Measurements from ENCODE around the gene IL18RAP. TPM values are rescaled to one million over a fixed set of nuclear protein-coding genes. Genes with fewer than 3 reads are reported as not detected.

Gene IL18RAP
- total and polyA plus RNA-seq, 2 experiments from 2014 or later, result not detected

DNA sequence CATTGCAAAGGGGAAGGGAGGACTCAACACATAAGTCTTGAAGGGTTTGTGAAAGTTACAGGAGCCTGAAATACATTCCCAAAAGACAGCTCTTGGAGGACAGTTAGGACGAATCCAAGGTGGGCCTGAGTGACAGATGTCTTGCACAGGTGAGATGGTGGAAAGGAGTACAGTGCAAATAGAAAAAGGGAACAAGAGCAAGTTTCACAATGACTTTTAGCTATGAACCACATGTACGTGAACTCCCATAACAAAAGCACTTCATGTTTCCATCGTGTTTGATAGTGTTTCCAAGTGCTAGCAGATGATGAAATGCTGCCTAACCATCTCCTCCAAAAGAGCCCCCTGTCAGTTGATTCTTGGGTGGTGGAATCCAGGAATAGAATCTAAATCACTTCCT, 1.8 kb downstream of the IL18RAP start:
- Histone ChIP-seq H3K79me2 (replicated peaks; ENCODE audit: insufficient read depth) (no peaks in the 10 kb centered on the region), H3F3A (replicated peaks; ENCODE audit: low read depth) (no peaks in the 10 kb centered on the region), H3K4me1 (ENCODE audit: insufficient read depth) (no peaks in the 10 kb centered on the region), H3K9me2 (ENCODE audit: insufficient read depth) (0 out of 2 replicates have a peak, but pooled peaks cover 6% of the 10 kb centered on the region), H3K27me3 (ENCODE audit: insufficient read depth) (no peaks in the 10 kb centered on the region), H2AFZ (no peak overlapping the region), H3K36me3 (ENCODE audit: insufficient read depth) (no peaks in the 10 kb centered on the region), H4K20me1 (replicated peaks; ENCODE audit: insufficient read depth) (no peaks in the 10 kb centered on the region), H3K27ac (ENCODE audit: low read depth) (no peak overlapping the region), H3K4me2 (no peak overlapping the region), H3K4me3 (no peak overlapping the region)
- DNase-seq (ENCODE audit: low spot score) (no peak), ATAC-seq (no peak)
- Mint-ChIP-seq H3K4me1 (no peaks in the 10 kb centered on the region), H3K27ac (no peak overlapping the region), H3K36me3 (ENCODE audit: low read depth) (no peaks in the 10 kb centered on the region), H3K27me3 (ENCODE audit: insufficient read depth, low read depth, poor library complexity) (no peaks in the 10 kb centered on the region), H3K4me3 (no peak overlapping the region), H3K9me3 (no peaks in the 10 kb centered on the region)
- no peak for TF ChIP-seq NANOG (IDR thresholded peaks at IDR 0.05; ENCODE audit: borderline replicate concordance)
- TF ChIP-seq, protein P1, sequence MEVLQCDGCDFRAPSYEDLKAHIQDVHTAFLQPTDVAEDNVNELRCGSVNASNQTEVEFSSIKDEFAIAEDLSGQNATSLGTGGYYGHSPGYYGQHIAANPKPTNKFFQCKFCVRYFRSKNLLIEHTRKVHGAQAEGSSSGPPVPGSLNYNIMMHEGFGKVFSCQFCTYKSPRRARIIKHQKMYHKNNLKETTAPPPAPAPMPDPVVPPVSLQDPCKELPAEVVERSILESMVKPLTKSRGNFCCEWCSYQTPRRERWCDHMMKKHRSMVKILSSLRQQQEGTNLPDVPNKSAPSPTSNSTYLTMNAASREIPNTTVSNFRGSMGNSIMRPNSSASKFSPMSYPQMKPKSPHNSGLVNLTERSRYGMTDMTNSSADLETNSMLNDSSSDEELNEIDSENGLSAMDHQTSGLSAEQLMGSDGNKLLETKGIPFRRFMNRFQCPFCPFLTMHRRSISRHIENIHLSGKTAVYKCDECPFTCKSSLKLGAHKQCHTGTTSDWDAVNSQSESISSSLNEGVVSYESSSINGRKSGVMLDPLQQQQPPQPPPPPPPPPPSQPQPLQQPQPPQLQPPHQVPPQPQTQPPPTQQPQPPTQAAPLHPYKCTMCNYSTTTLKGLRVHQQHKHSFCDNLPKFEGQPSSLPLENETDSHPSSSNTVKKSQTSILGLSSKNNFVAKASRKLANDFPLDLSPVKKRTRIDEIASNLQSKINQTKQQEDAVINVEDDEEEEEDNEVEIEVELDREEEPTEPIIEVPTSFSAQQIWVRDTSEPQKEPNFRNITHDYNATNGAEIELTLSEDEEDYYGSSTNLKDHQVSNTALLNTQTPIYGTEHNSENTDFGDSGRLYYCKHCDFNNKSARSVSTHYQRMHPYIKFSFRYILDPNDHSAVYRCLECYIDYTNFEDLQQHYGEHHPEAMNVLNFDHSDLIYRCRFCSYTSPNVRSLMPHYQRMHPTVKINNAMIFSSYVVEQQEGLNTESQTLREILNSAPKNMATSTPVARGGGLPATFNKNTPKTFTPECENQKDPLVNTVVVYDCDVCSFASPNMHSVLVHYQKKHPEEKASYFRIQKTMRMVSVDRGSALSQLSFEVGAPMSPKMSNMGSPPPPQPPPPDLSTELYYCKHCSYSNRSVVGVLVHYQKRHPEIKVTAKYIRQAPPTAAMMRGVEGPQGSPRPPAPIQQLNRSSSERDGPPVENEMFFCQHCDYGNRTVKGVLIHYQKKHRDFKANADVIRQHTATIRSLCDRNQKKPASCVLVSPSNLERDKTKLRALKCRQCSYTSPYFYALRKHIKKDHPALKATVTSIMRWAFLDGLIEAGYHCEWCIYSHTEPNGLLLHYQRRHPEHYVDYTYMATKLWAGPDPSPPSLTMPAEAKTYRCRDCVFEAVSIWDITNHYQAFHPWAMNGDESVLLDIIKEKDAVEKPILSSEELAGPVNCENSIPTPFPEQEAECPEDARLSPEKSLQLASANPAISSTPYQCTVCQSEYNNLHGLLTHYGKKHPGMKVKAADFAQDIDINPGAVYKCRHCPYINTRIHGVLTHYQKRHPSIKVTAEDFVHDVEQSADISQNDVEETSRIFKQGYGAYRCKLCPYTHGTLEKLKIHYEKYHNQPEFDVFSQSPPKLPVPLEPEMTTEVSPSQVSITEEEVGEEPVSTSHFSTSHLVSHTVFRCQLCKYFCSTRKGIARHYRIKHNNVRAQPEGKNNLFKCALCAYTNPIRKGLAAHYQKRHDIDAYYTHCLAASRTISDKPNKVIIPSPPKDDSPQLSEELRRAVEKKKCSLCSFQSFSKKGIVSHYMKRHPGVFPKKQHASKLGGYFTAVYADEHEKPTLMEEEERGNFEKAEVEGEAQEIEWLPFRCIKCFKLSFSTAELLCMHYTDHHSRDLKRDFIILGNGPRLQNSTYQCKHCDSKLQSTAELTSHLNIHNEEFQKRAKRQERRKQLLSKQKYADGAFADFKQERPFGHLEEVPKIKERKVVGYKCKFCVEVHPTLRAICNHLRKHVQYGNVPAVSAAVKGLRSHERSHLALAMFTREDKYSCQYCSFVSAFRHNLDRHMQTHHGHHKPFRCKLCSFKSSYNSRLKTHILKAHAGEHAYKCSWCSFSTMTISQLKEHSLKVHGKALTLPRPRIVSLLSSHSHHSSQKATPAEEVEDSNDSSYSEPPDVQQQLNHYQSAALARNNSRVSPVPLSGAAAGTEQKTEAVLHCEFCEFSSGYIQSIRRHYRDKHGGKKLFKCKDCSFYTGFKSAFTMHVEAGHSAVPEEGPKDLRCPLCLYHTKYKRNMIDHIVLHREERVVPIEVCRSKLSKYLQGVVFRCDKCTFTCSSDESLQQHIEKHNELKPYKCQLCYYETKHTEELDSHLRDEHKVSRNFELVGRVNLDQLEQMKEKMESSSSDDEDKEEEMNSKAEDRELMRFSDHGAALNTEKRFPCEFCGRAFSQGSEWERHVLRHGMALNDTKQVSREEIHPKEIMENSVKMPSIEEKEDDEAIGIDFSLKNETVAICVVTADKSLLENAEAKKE (CRISPR knock-in tag; IDR thresholded peaks at IDR 0.05), result no peak
- no peak for TF ChIP-seq ZNF331 (CRISPR knock-in tag; IDR thresholded peaks at IDR 0.05; ENCODE audit: low read depth)
- TF ChIP-seq EZH2 (IDR thresholded peaks at IDR 0.05; ENCODE audit: low read depth, unreplicated experiment), result no peak
- TF ChIP-seq, protein P2, sequence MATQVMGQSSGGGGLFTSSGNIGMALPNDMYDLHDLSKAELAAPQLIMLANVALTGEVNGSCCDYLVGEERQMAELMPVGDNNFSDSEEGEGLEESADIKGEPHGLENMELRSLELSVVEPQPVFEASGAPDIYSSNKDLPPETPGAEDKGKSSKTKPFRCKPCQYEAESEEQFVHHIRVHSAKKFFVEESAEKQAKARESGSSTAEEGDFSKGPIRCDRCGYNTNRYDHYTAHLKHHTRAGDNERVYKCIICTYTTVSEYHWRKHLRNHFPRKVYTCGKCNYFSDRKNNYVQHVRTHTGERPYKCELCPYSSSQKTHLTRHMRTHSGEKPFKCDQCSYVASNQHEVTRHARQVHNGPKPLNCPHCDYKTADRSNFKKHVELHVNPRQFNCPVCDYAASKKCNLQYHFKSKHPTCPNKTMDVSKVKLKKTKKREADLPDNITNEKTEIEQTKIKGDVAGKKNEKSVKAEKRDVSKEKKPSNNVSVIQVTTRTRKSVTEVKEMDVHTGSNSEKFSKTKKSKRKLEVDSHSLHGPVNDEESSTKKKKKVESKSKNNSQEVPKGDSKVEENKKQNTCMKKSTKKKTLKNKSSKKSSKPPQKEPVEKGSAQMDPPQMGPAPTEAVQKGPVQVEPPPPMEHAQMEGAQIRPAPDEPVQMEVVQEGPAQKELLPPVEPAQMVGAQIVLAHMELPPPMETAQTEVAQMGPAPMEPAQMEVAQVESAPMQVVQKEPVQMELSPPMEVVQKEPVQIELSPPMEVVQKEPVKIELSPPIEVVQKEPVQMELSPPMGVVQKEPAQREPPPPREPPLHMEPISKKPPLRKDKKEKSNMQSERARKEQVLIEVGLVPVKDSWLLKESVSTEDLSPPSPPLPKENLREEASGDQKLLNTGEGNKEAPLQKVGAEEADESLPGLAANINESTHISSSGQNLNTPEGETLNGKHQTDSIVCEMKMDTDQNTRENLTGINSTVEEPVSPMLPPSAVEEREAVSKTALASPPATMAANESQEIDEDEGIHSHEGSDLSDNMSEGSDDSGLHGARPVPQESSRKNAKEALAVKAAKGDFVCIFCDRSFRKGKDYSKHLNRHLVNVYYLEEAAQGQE (IDR thresholded peaks at IDR 0.05; ENCODE audit: unreplicated experiment), result no peak
- TF ChIP-seq ZNF114 (CRISPR knock-in tag; IDR thresholded peaks at IDR 0.05), result no peak
- no peak for TF ChIP-seq JUNB (IDR thresholded peaks at IDR 0.05; ENCODE audit: unreplicated experiment)
- TF ChIP-seq, protein P3, sequence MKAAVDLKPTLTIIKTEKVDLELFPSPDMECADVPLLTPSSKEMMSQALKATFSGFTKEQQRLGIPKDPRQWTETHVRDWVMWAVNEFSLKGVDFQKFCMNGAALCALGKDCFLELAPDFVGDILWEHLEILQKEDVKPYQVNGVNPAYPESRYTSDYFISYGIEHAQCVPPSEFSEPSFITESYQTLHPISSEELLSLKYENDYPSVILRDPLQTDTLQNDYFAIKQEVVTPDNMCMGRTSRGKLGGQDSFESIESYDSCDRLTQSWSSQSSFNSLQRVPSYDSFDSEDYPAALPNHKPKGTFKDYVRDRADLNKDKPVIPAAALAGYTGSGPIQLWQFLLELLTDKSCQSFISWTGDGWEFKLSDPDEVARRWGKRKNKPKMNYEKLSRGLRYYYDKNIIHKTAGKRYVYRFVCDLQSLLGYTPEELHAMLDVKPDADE (IDR thresholded peaks at IDR 0.05), result no peak
- no peak for TF ChIP-seq STAT1 (IDR thresholded peaks at IDR 0.05; ENCODE audit: unreplicated experiment)
- TF ChIP-seq CREB1 (CRISPR knock-in tag; IDR thresholded peaks at IDR 0.05; ENCODE audit: low read depth), result no peak
- TF ChIP-seq POLR2AphosphoS5 (IDR thresholded peaks at IDR 0.05; ENCODE audit: low read depth), result no peak
- TF ChIP-seq, protein P4, sequence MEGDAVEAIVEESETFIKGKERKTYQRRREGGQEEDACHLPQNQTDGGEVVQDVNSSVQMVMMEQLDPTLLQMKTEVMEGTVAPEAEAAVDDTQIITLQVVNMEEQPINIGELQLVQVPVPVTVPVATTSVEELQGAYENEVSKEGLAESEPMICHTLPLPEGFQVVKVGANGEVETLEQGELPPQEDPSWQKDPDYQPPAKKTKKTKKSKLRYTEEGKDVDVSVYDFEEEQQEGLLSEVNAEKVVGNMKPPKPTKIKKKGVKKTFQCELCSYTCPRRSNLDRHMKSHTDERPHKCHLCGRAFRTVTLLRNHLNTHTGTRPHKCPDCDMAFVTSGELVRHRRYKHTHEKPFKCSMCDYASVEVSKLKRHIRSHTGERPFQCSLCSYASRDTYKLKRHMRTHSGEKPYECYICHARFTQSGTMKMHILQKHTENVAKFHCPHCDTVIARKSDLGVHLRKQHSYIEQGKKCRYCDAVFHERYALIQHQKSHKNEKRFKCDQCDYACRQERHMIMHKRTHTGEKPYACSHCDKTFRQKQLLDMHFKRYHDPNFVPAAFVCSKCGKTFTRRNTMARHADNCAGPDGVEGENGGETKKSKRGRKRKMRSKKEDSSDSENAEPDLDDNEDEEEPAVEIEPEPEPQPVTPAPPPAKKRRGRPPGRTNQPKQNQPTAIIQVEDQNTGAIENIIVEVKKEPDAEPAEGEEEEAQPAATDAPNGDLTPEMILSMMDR (conservative IDR thresholded peaks at IDR 0.05; ENCODE audit: low read depth in 2 of 2), result no peak
- TF ChIP-seq EZH2phosphoT487 (IDR thresholded peaks at IDR 0.05; ENCODE audit: unreplicated experiment), result no peak

Data from GM23338 (cell line).